ENCODE measurements around the gene ZFAND6.

Gene ZFAND6

GRCh38 chr15:80183306-80183705 is 123.8 kb downstream of the ZFAND6 start:
- FAIRE-seq (no peak), DNase-seq (ENCODE audit: extremely low spot score, insufficient read length, low read depth) (no peak)

GRCh38 chr15:80183886-80184285 is 124.4 kb downstream of the ZFAND6 start:
- no peak for DNase-seq (ENCODE audit: extremely low spot score, insufficient read length, low read depth)
- FAIRE-seq, result no peak

GRCh38 chr15:80184554-80184953 is 125.1 kb downstream of the ZFAND6 start:
- no peak for DNase-seq (ENCODE audit: extremely low spot score, insufficient read length, low read depth)
- FAIRE-seq, result no peak

GRCh38 chr15:80185152-80185551 is 125.7 kb downstream of the ZFAND6 start:
- no peak for FAIRE-seq
- DNase-seq (ENCODE audit: extremely low spot score, insufficient read length, low read depth), result no peak

- FAIRE-seq (no peak), DNase-seq (ENCODE audit: extremely low spot score, insufficient read length, low read depth) (no peak)
Measured at GRCh38 chr15:80186066-80186465, 126.6 kb downstream of the ZFAND6 start.

- FAIRE-seq, result no peak
- DNase-seq (ENCODE audit: extremely low spot score, insufficient read length, low read depth), result no peak
Measured at GRCh38 chr15:80186597-80186996, 127.1 kb downstream of the ZFAND6 start.

Measured in GM18507 (cell line).